ENCODE measurements around the gene GNB3.

GNB3 gene

DNA sequence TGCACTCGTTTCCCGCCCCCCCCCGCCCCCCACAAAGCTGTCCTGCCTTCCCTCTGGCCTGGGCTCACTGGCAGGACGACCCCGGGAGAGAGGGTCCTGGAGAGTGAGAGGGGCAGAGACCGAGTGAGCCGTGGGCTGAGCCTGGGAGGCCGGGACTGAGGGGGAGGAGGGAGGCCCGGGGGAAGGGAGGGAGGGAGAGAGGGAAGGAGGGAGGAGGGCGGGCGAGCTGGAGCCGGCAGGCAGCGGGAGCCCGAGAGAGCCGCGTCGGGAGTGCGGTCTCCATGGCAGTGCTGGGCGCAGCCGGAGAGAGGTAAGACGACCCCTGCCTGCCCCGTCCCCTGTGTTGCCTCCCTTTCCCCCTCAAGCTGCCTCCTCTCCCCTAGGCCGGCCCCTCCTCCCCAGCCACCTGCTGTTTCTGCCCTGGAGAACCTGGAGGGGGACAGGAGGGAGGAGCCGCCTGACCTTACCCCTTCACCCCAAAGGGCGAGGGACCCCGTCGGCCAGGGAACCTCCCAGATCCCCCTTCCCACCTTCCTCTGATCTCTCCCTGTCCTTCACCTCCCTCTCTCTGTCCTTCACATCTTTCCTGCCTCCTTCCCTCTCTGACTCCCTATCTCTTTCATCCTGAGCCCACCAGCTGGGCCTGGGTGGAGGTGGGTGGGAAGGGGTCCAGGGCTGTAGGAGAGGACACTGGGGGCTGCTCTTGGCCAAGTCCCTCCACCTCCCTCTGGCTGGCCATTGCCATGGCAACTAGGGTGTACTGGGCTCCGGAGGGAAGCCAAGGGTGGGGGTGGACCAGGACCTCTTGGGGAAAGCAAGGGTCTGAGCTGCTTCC lies 18.9 kb upstream of the GNB3 start, which contains the start of gene GPR162:
TSS of gene GPR162 (plus strand) at position 231 of the 835 bp plus-strand sequence. CDS start 2,078 bp downstream, outside the sequence.
- TF ChIP-seq, protein P1, sequence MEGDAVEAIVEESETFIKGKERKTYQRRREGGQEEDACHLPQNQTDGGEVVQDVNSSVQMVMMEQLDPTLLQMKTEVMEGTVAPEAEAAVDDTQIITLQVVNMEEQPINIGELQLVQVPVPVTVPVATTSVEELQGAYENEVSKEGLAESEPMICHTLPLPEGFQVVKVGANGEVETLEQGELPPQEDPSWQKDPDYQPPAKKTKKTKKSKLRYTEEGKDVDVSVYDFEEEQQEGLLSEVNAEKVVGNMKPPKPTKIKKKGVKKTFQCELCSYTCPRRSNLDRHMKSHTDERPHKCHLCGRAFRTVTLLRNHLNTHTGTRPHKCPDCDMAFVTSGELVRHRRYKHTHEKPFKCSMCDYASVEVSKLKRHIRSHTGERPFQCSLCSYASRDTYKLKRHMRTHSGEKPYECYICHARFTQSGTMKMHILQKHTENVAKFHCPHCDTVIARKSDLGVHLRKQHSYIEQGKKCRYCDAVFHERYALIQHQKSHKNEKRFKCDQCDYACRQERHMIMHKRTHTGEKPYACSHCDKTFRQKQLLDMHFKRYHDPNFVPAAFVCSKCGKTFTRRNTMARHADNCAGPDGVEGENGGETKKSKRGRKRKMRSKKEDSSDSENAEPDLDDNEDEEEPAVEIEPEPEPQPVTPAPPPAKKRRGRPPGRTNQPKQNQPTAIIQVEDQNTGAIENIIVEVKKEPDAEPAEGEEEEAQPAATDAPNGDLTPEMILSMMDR (IDR thresholded peaks at IDR 0.05; ENCODE audit: low read depth, low read length), result no peak
- TF ChIP-seq, protein P2, sequence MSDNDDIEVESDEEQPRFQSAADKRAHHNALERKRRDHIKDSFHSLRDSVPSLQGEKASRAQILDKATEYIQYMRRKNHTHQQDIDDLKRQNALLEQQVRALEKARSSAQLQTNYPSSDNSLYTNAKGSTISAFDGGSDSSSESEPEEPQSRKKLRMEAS (IDR thresholded peaks at IDR 0.05; ENCODE audit: low read depth, low read length), result no peak
- TF ChIP-seq MYC (IDR thresholded peaks at IDR 0.05; ENCODE audit: low read depth, low read length) (no peak), POLR2A (IDR thresholded peaks at IDR 0.05; ENCODE audit: extremely low read depth, insufficient read length) (no peak)
- peak within 1 kb of the TSS; percentile 11 for H3K4me3 ChIP-seq (ENCODE audit: low read depth, low read length)
- peak; percentile 67 for DNase-seq (ENCODE audit: low read depth)

DNA sequence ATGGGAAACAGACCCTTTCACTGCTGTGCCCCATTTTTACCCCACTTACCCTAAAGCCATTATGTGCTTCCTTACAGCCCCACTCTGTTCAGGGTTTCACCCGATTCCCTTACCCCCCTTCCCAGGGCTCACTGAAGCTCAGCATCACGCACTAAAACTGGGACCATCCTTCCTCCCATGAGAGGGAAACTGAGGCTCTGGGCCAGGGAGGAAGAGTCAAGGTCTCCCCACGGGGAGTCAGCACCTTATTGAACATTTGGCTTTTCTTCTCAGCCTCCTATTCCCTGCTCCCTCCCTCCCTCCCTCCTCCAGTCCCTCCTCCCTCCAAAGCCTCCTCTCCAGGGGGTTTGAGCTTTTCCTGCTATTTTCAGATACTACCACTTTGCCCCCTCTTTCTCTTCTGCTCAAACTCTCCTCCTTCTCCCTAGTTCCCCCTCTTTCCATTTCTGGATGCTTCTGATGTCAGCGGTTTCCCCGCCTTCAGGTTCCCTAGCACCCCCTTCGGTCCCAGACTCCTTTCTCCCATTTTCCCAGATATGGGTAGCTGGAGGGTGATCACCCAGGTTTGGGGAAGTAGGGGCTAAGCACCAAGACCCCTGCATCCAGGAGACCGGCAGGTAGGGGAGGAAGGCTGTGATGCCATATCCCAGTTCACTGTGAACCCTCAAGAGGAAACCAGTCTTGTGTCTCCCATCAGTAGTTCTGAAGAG lies 18.1 kb upstream of the GNB3 start:
- no peak for DNase-seq (ENCODE audit: low read depth)
- TF ChIP-seq, protein P2 (IDR thresholded peaks at IDR 0.05; ENCODE audit: low read depth, low read length), result no peak
- TF ChIP-seq POLR2A (IDR thresholded peaks at IDR 0.05; ENCODE audit: extremely low read depth, insufficient read length) (no peak), MYC (IDR thresholded peaks at IDR 0.05; ENCODE audit: low read depth, low read length) (no peak)
- TF ChIP-seq, protein P1 (IDR thresholded peaks at IDR 0.05; ENCODE audit: low read depth, low read length), result no peak
- no peak overlapping the region for H3K4me3 ChIP-seq (ENCODE audit: low read depth, low read length)

DNA sequence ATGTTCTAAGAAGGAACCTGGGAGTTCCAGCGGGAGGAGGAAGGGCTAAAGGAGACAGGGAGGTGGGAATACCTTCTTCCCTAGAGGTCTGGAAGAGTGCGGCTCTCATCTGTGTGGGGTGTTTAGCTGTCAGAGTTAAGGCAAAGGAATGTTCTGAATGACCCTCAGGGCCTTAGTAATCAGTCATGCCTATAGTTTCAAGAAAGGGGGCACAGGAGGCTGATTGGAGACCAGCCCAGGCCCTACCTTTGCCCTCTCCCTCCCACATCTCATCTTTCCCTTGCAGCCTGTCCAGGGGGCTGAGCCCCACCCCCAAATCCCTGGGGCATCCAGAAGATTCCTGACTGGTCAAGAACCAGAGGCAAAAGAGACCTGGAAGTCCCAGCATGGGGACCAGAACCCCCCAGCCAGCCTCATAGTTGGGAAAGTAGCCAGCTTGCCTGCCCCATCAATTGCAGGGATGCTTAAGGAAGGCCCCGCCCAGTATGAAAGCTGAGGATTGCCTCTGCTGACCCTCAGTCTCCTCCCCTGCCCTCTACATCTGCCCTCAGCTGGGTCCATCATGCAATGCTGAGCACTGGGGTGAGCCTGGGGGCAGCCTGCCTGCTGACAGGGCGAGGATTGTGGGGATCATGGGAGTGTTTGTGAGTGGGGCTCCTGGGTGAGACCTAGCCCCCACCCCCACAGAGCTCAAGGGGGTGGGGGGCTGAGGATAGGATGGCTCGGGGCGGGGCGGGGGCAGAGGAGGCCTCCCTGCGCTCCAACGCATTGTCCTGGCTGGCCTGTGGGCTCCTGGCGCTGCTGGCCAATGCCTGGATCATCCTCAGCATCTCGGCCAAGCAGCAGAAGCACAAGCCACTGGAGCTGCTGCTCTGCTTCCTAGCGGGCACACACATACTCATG lies 17.3 kb upstream of the GNB3 start:
- no peak overlapping the region for H3K4me3 ChIP-seq (ENCODE audit: low read depth, low read length)
- no peak for TF ChIP-seq MYC (IDR thresholded peaks at IDR 0.05; ENCODE audit: low read depth, low read length)
- TF ChIP-seq, protein P2 (IDR thresholded peaks at IDR 0.05; ENCODE audit: low read depth, low read length), result no peak
- TF ChIP-seq, protein P1 (IDR thresholded peaks at IDR 0.05; ENCODE audit: low read depth, low read length), result no peak
- no peak for TF ChIP-seq POLR2A (IDR thresholded peaks at IDR 0.05; ENCODE audit: extremely low read depth, insufficient read length)
- no peak for DNase-seq (ENCODE audit: low read depth)

DNA sequence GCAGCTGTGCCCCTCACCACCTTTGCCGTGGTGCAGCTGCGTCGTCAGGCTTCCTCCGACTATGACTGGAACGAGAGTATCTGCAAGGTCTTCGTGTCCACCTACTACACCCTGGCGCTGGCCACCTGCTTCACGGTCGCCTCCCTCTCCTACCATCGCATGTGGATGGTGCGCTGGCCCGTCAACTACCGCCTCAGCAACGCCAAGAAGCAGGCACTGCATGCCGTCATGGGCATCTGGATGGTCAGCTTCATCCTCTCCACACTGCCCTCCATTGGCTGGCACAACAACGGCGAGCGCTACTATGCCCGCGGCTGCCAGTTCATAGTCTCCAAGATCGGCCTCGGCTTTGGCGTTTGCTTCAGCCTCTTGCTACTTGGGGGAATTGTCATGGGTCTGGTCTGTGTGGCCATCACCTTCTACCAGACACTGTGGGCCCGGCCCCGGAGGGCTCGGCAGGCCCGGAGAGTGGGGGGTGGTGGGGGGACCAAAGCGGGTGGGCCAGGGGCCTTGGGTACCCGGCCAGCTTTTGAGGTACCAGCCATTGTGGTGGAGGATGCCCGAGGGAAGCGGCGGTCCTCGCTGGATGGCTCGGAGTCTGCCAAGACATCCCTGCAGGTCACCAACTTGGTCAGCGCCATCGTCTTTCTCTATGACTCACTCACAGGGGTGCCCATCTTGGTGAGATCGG lies 16.5 kb upstream of the GNB3 start:
- no peak for DNase-seq (ENCODE audit: low read depth)
- no peak overlapping the region for H3K4me3 ChIP-seq (ENCODE audit: low read depth, low read length)
- TF ChIP-seq, protein P2 (IDR thresholded peaks at IDR 0.05; ENCODE audit: low read depth, low read length), result no peak
- TF ChIP-seq MYC (IDR thresholded peaks at IDR 0.05; ENCODE audit: low read depth, low read length), result no peak
- TF ChIP-seq, protein P1 (IDR thresholded peaks at IDR 0.05; ENCODE audit: low read depth, low read length), result no peak
- TF ChIP-seq POLR2A (IDR thresholded peaks at IDR 0.05; ENCODE audit: extremely low read depth, insufficient read length), result no peak
